ENCODE results near the gene ENTPD7. TPM values are rescaled to one million over a fixed set of nuclear protein-coding genes. Genes with fewer than 3 reads are reported as not detected.

ENTPD7 gene
- total and polyA plus RNA-seq, 2 of the 8 experiments (the other 6 are each of a cell fraction or from before 2014, with no cell fraction given) = 5.0 to 15.6 TPM

- no peak overlapping the region for H3K4ac ChIP-seq (replicated peaks; ENCODE audit: insufficient read length, low read depth, low read length)
- no peaks in the 10 kb centered on the region for H3K23me2 ChIP-seq (ENCODE audit: low read depth, low read length)
- H4K91ac ChIP-seq (replicated peaks; ENCODE audit: insufficient read length, low read length) = no peak overlapping the region
- no peak overlapping the region for H3K27ac ChIP-seq (ENCODE audit: low read depth, low read length)
- H3K4me2 ChIP-seq (ENCODE audit: insufficient read depth in 1 of 2, low read depth in 2 of 2, low read length in 2 of 2) = no peak overlapping the region
- no peak overlapping the region for H2BK12ac ChIP-seq (ENCODE audit: low read depth, low read length)
- no peak overlapping the region for H3K4me3 ChIP-seq (ENCODE audit: extremely low read depth in 1 of 4, insufficient read depth in 2 of 4, low read depth in 3 of 4, low read length in 4 of 4)
- 91% methylated on average over 3 of the region's 3 CpGs; no CpG with 5 or more reads in 1 of the 2 experiments for WGBS, 2 experiments (ENCODE audit: extremely low coverage in 1 of 2, insufficient coverage in 1 of 2, insufficient read length in 1 of 2, insufficient replicate concordance in 2 of 2, low coverage in 1 of 2, low lambda C conversion rate in 2 of 2, missing lambda C conversion rate in 1 of 2)
- no peak for DNase-seq (ENCODE audit: low read depth in 1 of 2, low spot score in 2 of 2)
- no peak overlapping the region for H2BK5ac ChIP-seq (ENCODE audit: low read depth, low read length)
- H4K8ac ChIP-seq (ENCODE audit: extremely low read depth, insufficient read depth, low read length) = no peak overlapping the region
- H3K4me1 ChIP-seq (replicated peaks in 1 of 4; ENCODE audit: control insufficient read depth in 3 of 4, insufficient read depth in 4 of 4, low read length in 3 of 4) = no peaks in the 10 kb centered on the region
- H4K20me1 ChIP-seq (replicated peaks in 1 of 2; ENCODE audit: control insufficient read depth in 1 of 2, insufficient read depth in 2 of 2, low read length in 2 of 2) = peaks cover 0 to 3% of the 10 kb centered on the region in 2 experiments
- no peaks in the 10 kb centered on the region for H3K79me1 ChIP-seq (ENCODE audit: low read depth, low read length)
- H2AK5ac ChIP-seq (ENCODE audit: low read depth, low read length) = no peak overlapping the region
- H2BK120ac ChIP-seq (replicated peaks; ENCODE audit: low read depth, low read length) = no peak overlapping the region
- no peak overlapping the region for H4K5ac ChIP-seq (ENCODE audit: insufficient read length, low read depth, low read length)
- no peaks in the 10 kb centered on the region for H3K79me2 ChIP-seq (ENCODE audit: control insufficient read depth in 1 of 2, insufficient read depth in 2 of 2, low read length in 2 of 2)
- no peak overlapping the region for H3K18ac ChIP-seq (ENCODE audit: extremely low read depth, low read length)
- H3K9me3 ChIP-seq (ENCODE audit: insufficient read depth in 2 of 2, low read depth in 1 of 2, low read length in 1 of 2) = no peaks in the 10 kb centered on the region
- POLR2A ChIA-PET (ENCODE audit: partially characterized antibody) = no interaction called here
- no peak overlapping the region for H3K14ac ChIP-seq (ENCODE audit: insufficient read length)
- no peak overlapping the region for H2BK15ac ChIP-seq (ENCODE audit: low read length)
- H2BK20ac ChIP-seq (ENCODE audit: low read length) = no peak overlapping the region
- FAIRE-seq = no peak
- no peak overlapping the region for H3K56ac ChIP-seq (replicated peaks; ENCODE audit: insufficient read length, low read depth, low read length)
- H3K27me3 ChIP-seq (replicated peaks in 1 of 4; ENCODE audit: control insufficient read depth in 3 of 4, extremely low read depth in 1 of 4, insufficient read depth in 3 of 4, low read length in 3 of 4) = no peaks in the 10 kb centered on the region
- no peak overlapping the region for H2AFZ ChIP-seq (ENCODE audit: low read length)
- H3K23ac ChIP-seq (ENCODE audit: insufficient read length) = no peak overlapping the region
- CTCF ChIA-PET (ENCODE audit: partially characterized antibody) = interaction anchor here (1.2 to 17.7 kb wide), 6 partner anchors 10 to 175 kb away, joined by 3 to 323 read pairs (median 45); partner anchors contain the start of gene SLC25A28
- no peak overlapping the region for H3K9ac ChIP-seq (replicated peaks in 1 of 4; ENCODE audit: extremely low read depth in 1 of 4, low read depth in 3 of 4, low read length in 3 of 4)
- peaks cover 0 to 3% (median under 1%) of the 10 kb centered on the region in 4 experiments; a peak in 1 of 8 replicates for H3K36me3 ChIP-seq (ENCODE audit: control insufficient read depth in 2 of 4, insufficient read depth in 4 of 4, low read length in 3 of 4)
- TF ChIP-seq USF2 (IDR thresholded peaks at IDR 0.05; ENCODE audit: low read length) = no peak
Measured at GRCh38 chr10:99610221-99610620, 49.1 kb upstream of the ENTPD7 start.
